ENCODE results near the gene STN1. TPM values are rescaled to one million over a fixed set of nuclear protein-coding genes. Genes with fewer than 3 reads are reported as not detected.

The STN1 gene
- total RNA-seq, 1 experiment from 2014 or later = 28.9 TPM

- peak overlapping the region; percentile 82 for H3K27ac ChIP-seq (ENCODE audit: low read length)
- no peak for ATAC-seq
Observed at GRCh38 chr10:103911021-103911459, 6.9 kb downstream of the STN1 start.

DNA sequence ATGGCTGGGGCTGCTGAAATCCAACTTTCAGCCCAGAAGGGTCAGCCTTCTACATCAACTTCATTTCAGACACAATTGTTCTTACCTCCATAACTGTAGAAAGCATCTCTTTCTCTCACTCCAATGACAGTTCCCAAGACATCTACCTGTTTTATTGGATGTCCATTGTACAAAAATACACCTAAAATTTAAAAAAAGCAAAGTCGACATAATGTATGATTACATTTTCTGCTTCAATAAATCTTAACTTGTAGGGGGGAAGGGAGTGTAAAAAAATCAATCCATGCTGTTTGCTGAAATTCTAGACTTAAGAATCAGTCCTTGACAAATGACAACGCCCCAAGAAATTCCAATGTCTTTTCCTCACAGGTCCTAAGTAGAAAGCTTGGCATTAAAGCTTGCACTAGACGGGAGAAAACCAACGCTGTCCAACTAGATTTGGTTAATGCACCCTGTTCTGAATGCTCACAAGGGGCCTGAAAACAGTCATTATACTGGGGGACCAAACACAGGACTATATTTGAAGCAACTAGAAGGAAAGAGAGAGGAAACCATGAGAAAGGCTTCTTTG is 7.5 kb downstream of the STN1 start:
- H3K27ac ChIP-seq (ENCODE audit: low read length) = peak overlapping the region; percentile 82
- intact Hi-C loops (cut with micrococcal nuclease; ENCODE audit: unreplicated experiment) = no loop called here
- peaks cover 8% of the 10 kb centered on the region; the same call in 1 of the 2 replicates for H3K9me3 ChIP-seq (ENCODE audit: control insufficient read depth, insufficient read depth, low read depth, low read length)
- no peak for ATAC-seq
- POLR2A ChIA-PET = no interaction called here
- no peaks in the 10 kb centered on the region for H3K27me3 ChIP-seq (ENCODE audit: control insufficient read depth, insufficient read depth, low read length)
- TF ChIP-seq SIN3A (IDR thresholded peaks at IDR 0.05; ENCODE audit: borderline replicate concordance, insufficient read depth, low read depth, low read length) (no peak), CTCF (IDR thresholded peaks at IDR 0.05) (no peak), TCF7L2 (IDR thresholded peaks at IDR 0.05; ENCODE audit: low read depth, low read length) (no peak), POLR2AphosphoS5 (IDR thresholded peaks at IDR 0.05; ENCODE audit: low read depth, low read length) (no peak)
- TF ChIP-seq, protein P1, sequence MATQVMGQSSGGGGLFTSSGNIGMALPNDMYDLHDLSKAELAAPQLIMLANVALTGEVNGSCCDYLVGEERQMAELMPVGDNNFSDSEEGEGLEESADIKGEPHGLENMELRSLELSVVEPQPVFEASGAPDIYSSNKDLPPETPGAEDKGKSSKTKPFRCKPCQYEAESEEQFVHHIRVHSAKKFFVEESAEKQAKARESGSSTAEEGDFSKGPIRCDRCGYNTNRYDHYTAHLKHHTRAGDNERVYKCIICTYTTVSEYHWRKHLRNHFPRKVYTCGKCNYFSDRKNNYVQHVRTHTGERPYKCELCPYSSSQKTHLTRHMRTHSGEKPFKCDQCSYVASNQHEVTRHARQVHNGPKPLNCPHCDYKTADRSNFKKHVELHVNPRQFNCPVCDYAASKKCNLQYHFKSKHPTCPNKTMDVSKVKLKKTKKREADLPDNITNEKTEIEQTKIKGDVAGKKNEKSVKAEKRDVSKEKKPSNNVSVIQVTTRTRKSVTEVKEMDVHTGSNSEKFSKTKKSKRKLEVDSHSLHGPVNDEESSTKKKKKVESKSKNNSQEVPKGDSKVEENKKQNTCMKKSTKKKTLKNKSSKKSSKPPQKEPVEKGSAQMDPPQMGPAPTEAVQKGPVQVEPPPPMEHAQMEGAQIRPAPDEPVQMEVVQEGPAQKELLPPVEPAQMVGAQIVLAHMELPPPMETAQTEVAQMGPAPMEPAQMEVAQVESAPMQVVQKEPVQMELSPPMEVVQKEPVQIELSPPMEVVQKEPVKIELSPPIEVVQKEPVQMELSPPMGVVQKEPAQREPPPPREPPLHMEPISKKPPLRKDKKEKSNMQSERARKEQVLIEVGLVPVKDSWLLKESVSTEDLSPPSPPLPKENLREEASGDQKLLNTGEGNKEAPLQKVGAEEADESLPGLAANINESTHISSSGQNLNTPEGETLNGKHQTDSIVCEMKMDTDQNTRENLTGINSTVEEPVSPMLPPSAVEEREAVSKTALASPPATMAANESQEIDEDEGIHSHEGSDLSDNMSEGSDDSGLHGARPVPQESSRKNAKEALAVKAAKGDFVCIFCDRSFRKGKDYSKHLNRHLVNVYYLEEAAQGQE (IDR thresholded peaks at IDR 0.05; ENCODE audit: insufficient read depth in 1 of 2, low read depth in 2 of 2, low read length in 1 of 2) = no peak
- CTCF ChIA-PET = no interaction called here
- peaks cover 48% of the 10 kb centered on the region for H3K4me1 ChIP-seq (ENCODE audit: control insufficient read depth, insufficient read depth, low read length)
- no peak for DNase-seq (ENCODE audit: low read depth, low spot score)
- in situ Hi-C loops (cut with HindIII; ENCODE audit: low pct_unique_long_range_greater_than_20kb, low sequenced_read_pairs) = no loop called here
- no TSS peak for BruUV-seq (replicated peaks)
- no peak overlapping the region for H3K4me3 ChIP-seq (ENCODE audit: low read depth in 2 of 2, low read length in 2 of 2)
- H3K36me3 ChIP-seq (ENCODE audit: control insufficient read depth, insufficient read depth, low read length) = no peaks in the 10 kb centered on the region

More at GRCh38 chr10:103911021-103911459, 6.9 kb downstream of the STN1 start:
- no peaks in the 10 kb centered on the region for H3K36me3 ChIP-seq (ENCODE audit: control insufficient read depth, insufficient read depth, low read length)
- H3K27me3 ChIP-seq (ENCODE audit: control insufficient read depth, insufficient read depth, low read length) = no peaks in the 10 kb centered on the region
- peaks cover 8% of the 10 kb centered on the region; the same call in 1 of the 2 replicates for H3K9me3 ChIP-seq (ENCODE audit: control insufficient read depth, insufficient read depth, low read depth, low read length)
- intact Hi-C loops (cut with micrococcal nuclease; ENCODE audit: unreplicated experiment) = no loop called here
- TF ChIP-seq CTCF (IDR thresholded peaks at IDR 0.05) = no peak
- TF ChIP-seq, protein P1 (IDR thresholded peaks at IDR 0.05; ENCODE audit: insufficient read depth in 1 of 2, low read depth in 2 of 2, low read length in 1 of 2) = no peak
- no peak for TF ChIP-seq SIN3A (IDR thresholded peaks at IDR 0.05; ENCODE audit: borderline replicate concordance, insufficient read depth, low read depth, low read length)
- no peak for TF ChIP-seq POLR2AphosphoS5 (IDR thresholded peaks at IDR 0.05; ENCODE audit: low read depth, low read length)
- TF ChIP-seq TCF7L2 (IDR thresholded peaks at IDR 0.05; ENCODE audit: low read depth, low read length) = no peak
- DNase-seq (ENCODE audit: low read depth, low spot score) = no peak
- in situ Hi-C loops (cut with HindIII; ENCODE audit: low pct_unique_long_range_greater_than_20kb, low sequenced_read_pairs) = no loop called here
- POLR2A ChIA-PET = no interaction called here
- CTCF ChIA-PET = interaction anchor here (0.6 kb wide), 1 partner anchor 210 kb away, joined by 5 read pairs; no protein-coding TSS in a partner anchor
- no peak overlapping the region for H3K4me3 ChIP-seq (ENCODE audit: low read depth in 2 of 2, low read length in 2 of 2)
- BruUV-seq (replicated peaks) = no TSS peak
- peaks cover 53% of the 10 kb centered on the region for H3K4me1 ChIP-seq (ENCODE audit: control insufficient read depth, insufficient read depth, low read length)
